Neural progenitor cell (in vitro differentiated cells): ENCODE measurements around the gene NKD1.

Source experiments
- CTCF ChIP-seq: fragments of 200-600 bp; sonication (generic); IDR thresholded peaks from 2 replicates; pipeline ENCODE4 v1.5.1; 2017; ENCODE audit warnings: antibody characterized with exemption, mild to moderate bottlenecking
- EZH2 ChIP-seq: fragments of 200-600 bp; sonication (generic); IDR thresholded peaks from 2 replicates; pipeline ENCODE4 v1.6.1; 2017; ENCODE audit warnings: antibody characterized with exemption, mild to moderate bottlenecking, moderate library complexity

- TF ChIP-seq CTCF (peak; percentile 95), EZH2 (no peak)
These were observed 117.1 kb downstream of the NKD1 start for GRCh38 chr16:50665128-50665878.
